ENCODE measurements around the gene SLC4A7.
"Not testable (repeated sequence)": the region's sequence is repeated elsewhere in the genome, so short reads cannot be mapped to it uniquely, and the experiment has no call there.

The SLC4A7 gene

GRCh38 chr3:27356976-27357375 is 127.2 kb downstream of the SLC4A7 start:
- DNase-seq = no peak

- DNase-seq = no peak
These were observed 129.5 kb downstream of the SLC4A7 start for GRCh38 chr3:27354588-27355203.

- DNase-seq = no peak
These were observed 130.0 kb downstream of the SLC4A7 start for GRCh38 chr3:27354161-27354560.

GRCh38 chr3:27353221-27353620 is 131.0 kb downstream of the SLC4A7 start:
- no peak for DNase-seq

GRCh38 chr3:27352047-27352446 is 132.1 kb downstream of the SLC4A7 start:
- no peak for DNase-seq

- no peak for DNase-seq
These were observed 134.4 kb downstream of the SLC4A7 start for GRCh38 chr3:27349832-27350231.

GRCh38 chr3:27345959-27346865 is 138.0 kb downstream of the SLC4A7 start:
- DNase-seq = no peak

GRCh38 chr3:27345493-27345892 is 138.7 kb downstream of the SLC4A7 start:
- no peak for DNase-seq

- no peak for DNase-seq
These were observed 139.1 kb downstream of the SLC4A7 start for GRCh38 chr3:27345045-27345444.

GRCh38 chr3:27344192-27344591 is 140.0 kb downstream of the SLC4A7 start:
- DNase-seq = no peak

- no peak for DNase-seq
These were observed 141.9 kb downstream of the SLC4A7 start for GRCh38 chr3:27342267-27342666.

- no peak for DNase-seq
These were observed 143.7 kb downstream of the SLC4A7 start for GRCh38 chr3:27340534-27340933.

- DNase-seq = no peak
These were observed 148.6 kb downstream of the SLC4A7 start for GRCh38 chr3:27335571-27335970.

- DNase-seq = no peak
These were observed 150.3 kb downstream of the SLC4A7 start for GRCh38 chr3:27333843-27334242.

GRCh38 chr3:27328982-27329762 is 155.0 kb downstream of the SLC4A7 start:
- not testable (repeated sequence) for DNase-seq

GRCh38 chr3:27326629-27327545 is 157.3 kb downstream of the SLC4A7 start:
- DNase-seq = no peak

GRCh38 chr3:27326202-27326601 is 158.0 kb downstream of the SLC4A7 start:
- no peak for DNase-seq

GRCh38 chr3:27325419-27325818 is 158.8 kb downstream of the SLC4A7 start:
- no peak for DNase-seq

GRCh38 chr3:27324686-27325085 is 159.5 kb downstream of the SLC4A7 start:
- DNase-seq = no peak

- no peak for DNase-seq
These were observed 161.1 kb downstream of the SLC4A7 start for GRCh38 chr3:27323087-27323570.
